Measurements from ENCODE around the gene ENPP7.

The ENPP7 gene

GRCh38 chr17:79776376-79777119 lies 45.8 kb downstream of the ENPP7 start:
- DNase-seq (ENCODE audit: low read depth in 2 of 3, low spot score in 1 of 3): no peak

- no peak for DNase-seq (ENCODE audit: low read depth in 2 of 3, low spot score in 1 of 3)
Observed at GRCh38 chr17:79777120-79777893, 46.6 kb downstream of the ENPP7 start.

GRCh38 chr17:79777894-79778503 lies 47.3 kb downstream of the ENPP7 start, which contains the start of gene CBX2:
Gene CBX2, plus strand, starts transcription at chr17:79778148. Its CDS starts 88 bp downstream, at chr17:79778236.
- peak; percentile 48 to 78 (median 67) for DNase-seq (ENCODE audit: low read depth in 2 of 3, low spot score in 1 of 3)

- DNase-seq (ENCODE audit: low read depth in 2 of 3, low spot score in 1 of 3): no peak
Observed at GRCh38 chr17:79778504-79779083, 47.9 kb downstream of the ENPP7 start.

- DNase-seq (ENCODE audit: low read depth in 2 of 3, low spot score in 1 of 3): no peak
Observed at GRCh38 chr17:79779084-79779529, 48.4 kb downstream of the ENPP7 start.

GRCh38 chr17:79779661-79780365 lies 49.1 kb downstream of the ENPP7 start:
- DNase-seq (ENCODE audit: low read depth in 2 of 3, low spot score in 1 of 3): no peak

GRCh38 chr17:79781012-79781650 lies 50.4 kb downstream of the ENPP7 start:
- no peak for DNase-seq (ENCODE audit: low read depth in 2 of 3, low spot score in 1 of 3)

- DNase-seq (ENCODE audit: low read depth in 2 of 3, low spot score in 1 of 3): no peak
Observed at GRCh38 chr17:79781736-79782575, 51.2 kb downstream of the ENPP7 start.

- DNase-seq (ENCODE audit: low read depth in 2 of 3, low spot score in 1 of 3): no peak
Observed at GRCh38 chr17:79783891-79784290, 53.1 kb downstream of the ENPP7 start.

GRCh38 chr17:79784353-79785016 lies 53.7 kb downstream of the ENPP7 start:
- no peak for DNase-seq (ENCODE audit: low read depth in 2 of 3, low spot score in 1 of 3)

GRCh38 chr17:79785017-79785899 lies 54.5 kb downstream of the ENPP7 start:
- DNase-seq (ENCODE audit: low read depth in 2 of 3, low spot score in 1 of 3): no peak

- DNase-seq (ENCODE audit: low read depth in 2 of 3, low spot score in 1 of 3): no peak
Observed at GRCh38 chr17:79785900-79786810, 55.4 kb downstream of the ENPP7 start.

- DNase-seq (ENCODE audit: low read depth in 2 of 3, low spot score in 1 of 3): no peak
Observed at GRCh38 chr17:79786930-79787643, 56.3 kb downstream of the ENPP7 start.

- no peak for DNase-seq (ENCODE audit: low read depth in 2 of 3, low spot score in 1 of 3)
Observed at GRCh38 chr17:79788455-79788854, 57.7 kb downstream of the ENPP7 start.

GRCh38 chr17:79788989-79789942 lies 58.5 kb downstream of the ENPP7 start:
- DNase-seq (ENCODE audit: low read depth in 2 of 3, low spot score in 1 of 3): no peak
